ENCODE results near the gene NOS1AP.

NOS1AP gene

DNA sequence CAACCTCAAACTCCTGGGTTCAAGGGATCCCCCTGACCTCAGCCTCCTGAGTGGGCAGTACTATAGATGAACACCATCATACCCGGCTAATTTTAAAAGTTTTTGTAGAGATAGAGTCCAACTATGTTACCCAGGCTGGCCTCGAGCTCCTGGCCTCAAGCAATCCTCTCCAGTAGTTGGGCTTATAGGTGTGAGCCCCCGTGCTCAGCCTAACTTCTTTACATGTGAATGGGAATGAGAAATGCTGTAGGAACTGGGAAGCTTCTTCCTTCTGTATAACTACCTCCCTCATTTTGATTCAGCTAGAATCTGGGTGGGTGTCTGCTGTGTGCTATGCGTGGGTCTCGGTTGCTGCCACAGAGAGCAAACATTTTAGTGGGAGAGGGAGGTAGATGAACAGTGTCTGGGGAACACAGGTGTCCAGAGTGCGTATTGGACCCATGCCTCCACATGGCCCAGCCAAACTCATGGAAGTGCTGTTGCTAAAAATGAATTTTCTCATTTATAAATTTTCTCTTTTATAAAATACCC lies 150.6 kb downstream of the NOS1AP start:
- peak; percentile 45 for DNase-seq (ENCODE audit: low spot score)

DNA sequence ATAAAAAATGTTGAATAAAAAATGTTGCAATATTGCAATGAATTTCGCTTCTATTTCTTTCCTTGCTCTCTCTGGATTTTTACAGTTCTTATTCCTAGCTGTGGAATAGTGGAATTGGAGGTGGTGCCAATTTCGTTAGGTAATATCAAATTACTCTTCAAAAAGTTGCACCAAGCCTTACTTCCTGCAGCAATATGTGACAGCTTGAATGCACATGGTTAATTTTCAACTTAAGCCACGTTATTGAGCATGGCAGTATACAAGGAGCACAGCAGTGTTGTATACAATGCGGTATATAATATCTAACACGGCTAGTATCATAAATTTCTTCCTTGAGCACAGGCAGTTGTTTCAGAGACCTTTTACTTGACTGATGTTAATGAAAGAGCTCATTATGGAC lies 152.5 kb downstream of the NOS1AP start:
- no peak for DNase-seq (ENCODE audit: low spot score)

DNA sequence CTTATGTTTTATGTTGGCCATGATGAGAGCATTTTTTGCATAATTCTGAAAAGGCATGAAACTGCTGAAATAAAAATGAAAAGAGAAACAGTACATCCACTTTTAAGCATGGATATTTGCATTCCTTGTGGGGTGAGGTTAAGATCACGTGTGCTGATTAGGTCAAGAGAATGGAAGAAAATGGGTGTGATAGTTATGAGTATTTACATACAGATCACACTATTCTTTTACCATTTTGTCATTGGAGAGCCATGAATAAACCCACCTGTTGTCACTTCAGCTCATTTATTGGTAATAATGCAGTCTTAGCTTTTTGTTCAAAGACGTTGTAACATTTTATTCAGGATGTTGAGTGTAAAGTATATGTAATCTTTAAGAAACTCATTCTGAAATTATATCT lies 153.2 kb downstream of the NOS1AP start:
- DNase-seq (ENCODE audit: low spot score): no peak

DNA sequence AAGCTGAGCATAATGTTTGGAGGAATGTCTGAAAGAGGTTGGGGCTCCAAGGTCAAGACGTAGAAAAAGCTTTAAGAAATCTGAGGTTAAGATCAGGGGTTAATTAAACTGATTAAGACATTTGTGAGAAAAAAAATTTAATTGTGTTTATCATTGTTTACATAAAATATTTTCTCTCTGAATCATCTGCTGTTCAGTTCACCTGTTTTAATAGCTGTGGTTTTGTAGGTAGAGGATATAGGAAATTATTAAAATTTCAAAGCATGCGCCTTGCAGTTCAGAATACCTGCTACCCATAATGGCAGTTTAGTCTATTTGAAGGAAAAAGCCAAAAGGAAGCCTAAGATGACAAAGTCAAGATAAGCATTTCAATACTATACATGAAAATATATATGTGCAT lies 154.0 kb downstream of the NOS1AP start:
- DNase-seq (ENCODE audit: low spot score): no peak

DNA sequence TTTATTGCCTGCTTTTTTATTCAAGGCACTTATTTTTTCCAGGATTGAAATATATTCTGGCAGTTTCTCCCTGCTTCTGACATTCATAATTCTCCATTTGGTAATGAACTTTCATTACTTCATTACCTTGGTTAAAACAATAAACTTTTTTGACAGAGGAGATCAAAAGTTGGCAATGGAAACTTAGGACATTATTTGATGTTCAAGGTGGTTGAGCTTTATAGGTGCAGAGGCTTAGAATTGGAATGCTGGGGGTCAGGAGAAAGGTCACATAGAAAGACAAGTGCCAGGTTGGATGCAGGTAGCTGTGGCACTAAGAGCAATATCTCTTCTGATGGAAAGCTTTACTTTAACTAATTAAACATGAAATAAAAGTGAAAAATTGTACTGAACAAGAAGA lies 154.8 kb downstream of the NOS1AP start:
- no peak for DNase-seq (ENCODE audit: low spot score)

DNA sequence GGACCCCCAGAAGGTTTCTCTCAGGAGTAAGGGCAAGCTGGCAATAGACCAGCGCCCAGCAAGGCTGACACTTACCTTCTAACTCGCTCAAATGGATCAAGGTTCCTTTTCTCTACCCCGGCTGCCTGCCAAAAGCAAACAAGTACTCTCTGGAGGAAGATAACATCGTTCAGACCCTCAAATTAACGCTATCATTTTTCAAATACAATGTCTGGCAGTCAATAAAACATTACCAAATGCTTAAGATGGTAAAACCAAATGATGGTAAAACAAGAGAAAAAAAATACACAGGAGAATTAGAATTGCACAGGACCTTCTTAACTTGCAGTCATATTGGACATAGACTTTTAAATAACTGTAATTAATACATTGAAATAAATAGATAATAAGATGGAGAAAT lies 159.1 kb downstream of the NOS1AP start:
- no peak for DNase-seq (ENCODE audit: low spot score)

DNA sequence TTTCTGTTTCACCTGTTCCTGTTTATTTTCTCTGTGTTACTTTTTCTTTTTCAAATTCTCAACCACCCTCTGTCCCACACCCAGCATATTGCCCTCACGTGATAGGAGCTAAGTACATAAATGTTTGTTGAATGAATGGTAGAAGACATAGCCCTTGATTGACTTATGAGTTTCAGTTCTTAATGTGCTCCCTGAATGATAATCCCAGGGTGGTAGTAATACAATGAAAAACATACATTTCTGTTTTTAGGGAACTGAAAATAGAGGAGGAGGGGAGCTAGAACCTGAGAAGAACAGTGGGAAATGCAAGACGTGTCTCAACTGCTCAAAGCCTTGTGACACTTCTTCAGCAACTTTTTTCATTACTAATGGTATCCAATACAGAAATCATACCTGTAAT lies 160.1 kb downstream of the NOS1AP start:
- no peak for DNase-seq (ENCODE audit: low spot score)

DNA sequence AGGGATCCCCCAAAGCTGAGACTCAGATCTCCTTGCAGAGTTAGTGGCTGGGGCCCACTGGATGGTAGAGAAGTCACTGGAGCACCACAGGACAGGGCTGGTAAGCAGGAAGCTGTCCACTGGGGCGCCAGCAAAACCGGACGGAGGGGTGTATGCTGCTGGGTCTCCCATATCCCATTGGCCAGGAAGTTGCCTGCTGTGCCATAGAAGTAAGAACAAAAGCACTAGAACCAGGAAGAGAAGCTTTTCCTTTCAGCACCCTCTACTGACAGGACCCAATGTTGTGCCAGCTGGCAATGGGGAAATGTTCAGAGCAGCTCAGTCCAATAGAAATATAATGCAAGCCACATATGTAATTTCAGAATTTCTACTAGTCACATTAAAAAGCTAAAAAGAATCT lies 160.6 kb downstream of the NOS1AP start:
- DNase-seq (ENCODE audit: low spot score): peak; percentile 73

DNA sequence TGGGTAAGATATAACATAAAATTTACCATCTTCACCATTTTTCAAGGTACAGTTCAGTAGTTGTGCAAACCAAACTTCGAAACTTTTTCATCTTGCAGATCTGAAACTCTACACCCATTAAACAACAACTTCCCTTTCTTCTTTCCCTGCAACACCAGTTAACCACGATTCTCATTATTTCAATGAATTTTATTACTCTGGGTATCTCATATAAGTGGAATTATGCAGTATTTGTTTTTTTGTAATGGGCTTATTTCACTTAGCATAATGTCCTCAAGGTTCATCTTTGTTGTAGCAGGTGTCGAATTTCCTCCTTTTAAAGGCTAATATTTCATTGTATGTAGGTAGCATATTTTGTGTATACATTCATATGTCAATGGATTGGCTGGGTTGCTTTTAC lies 161.0 kb downstream of the NOS1AP start:
- no peak for DNase-seq (ENCODE audit: low spot score)

DNA sequence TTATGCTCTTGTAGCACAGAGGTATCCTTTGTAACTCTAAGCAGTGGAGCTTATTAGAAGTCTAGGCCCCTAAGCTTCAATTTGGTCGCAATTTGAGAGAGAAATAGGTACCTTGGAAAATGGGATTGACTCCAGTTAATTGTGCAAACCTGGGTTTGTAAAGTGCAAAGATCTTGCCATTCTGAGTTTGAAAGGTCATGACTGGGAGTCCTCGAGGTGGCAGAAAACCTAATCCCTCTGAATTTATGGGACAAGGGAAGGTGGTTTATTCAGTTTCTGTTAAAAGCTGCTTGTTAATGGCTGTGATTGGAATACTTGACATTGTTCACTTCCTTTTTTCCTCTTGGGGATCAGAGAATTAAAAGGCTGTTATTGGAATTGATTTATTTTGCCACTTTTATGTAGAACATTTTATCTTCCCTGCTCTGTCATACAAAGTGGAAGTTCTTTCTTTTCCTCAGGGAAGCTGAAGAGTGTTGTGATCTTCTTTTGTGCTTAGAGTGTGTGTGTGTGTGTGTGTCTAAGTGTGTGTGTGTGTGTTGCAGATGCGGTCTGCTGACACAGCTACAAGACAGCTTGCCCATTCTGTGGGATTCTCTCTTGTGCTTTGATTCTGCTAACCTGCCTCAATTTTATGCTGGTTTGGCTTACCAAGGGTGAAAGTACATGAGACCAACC lies 162.7 kb downstream of the NOS1AP start:
- no peak for DNase-seq (ENCODE audit: low spot score)

DNA sequence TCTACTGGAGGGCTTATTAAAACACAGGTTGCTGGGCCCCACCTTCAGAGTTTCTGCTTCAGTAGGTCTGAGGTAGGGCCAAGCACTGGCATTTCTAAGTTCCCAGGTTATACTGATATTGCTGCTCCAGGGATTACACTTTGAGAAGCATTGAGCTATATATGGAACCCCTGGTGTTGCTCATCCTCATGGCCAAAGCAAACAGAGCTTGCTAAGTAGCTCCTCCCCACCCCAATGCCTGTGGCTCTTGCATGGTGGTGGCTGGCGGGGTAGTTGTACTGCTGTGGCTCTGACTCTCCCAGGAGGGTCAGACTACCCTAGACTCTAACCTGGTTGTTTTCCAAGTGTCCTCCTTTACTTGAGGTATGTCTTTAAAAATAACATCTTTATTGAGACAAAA lies 163.6 kb downstream of the NOS1AP start:
- DNase-seq (ENCODE audit: low spot score): no peak

DNA sequence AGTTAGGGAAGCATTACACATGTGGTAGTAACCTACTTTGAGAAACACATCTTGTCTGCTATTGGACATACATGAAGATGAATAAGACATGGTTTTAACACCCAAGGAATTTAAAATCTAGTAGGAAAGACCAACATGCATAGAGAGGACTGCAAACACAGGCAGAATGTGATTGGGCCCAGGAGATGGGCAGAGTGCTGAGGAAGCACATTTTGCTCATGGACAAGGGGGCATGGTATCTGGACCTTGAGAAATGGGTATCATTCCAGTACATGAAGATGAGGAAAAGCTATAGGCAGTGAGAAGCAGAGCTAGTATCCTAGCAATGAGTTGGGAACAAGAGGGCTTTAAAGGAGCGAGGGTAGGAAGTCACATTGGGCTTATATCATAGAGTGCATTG lies 164.4 kb downstream of the NOS1AP start:
- no peak for DNase-seq (ENCODE audit: low spot score)

DNA sequence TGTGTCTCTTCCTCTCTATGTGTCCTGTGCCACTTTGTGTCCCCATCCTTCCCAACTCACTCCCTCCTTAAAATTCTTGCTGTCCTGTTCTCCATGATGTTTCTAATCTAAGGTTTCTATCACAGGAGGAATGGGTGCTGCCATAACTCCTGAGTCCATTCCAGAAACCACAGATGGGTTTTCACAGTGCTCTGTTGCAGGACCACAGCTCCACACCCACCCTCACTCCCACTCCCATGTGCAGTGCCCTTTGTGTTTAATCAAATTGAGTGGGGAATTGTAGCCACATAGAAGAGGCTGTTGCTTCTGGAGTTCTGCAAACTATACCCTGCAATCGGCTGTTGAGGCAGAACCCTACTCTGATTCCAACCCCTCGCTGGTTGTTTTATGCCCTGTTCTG lies 165.1 kb downstream of the NOS1AP start:
- DNase-seq (ENCODE audit: low spot score): no peak

DNA sequence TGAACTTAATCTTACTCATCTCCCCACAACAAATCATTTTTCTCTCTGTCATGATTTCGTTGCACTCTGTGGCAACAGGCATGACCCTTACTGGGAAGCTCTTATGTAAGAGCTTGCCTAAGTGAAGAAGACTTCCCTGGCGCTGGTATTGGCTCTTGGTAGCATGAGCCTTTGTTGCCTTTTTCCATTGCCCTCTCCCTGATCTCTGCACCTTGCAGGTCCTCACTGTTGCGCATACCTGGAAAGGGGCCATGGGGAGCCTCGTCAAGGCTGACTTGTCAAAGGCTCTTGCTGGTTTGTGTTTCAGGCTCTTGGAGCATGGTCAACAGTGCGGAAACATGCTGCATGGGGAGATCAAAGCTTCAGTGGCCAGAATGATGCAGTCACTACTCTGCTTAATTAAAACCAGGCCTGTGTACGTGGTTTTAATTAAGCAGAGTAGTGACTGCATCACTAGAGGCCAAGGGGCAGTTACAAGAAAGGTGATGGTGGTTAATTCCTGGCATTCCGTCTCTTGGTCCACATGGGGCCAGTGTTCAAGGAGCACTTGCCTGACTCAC lies 165.8 kb downstream of the NOS1AP start:
- no peak for DNase-seq (ENCODE audit: low spot score)

DNA sequence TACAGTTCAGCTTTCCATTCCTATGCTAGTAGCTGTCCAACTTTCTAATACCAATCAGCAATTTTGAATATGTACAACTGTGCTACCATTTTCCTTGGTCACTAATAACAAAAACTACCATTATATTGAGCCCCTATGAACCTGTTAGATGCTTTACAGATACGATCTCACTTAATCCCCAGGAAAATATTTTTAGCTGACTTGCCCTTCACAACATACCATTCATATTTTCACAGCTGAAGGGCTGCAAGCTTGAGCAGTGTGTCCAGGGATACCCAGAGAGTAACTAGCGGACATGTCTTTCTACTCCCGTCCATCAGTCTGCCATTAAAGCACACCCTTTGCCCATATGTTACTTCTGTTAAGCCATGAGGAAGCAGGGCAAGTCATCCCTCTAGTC lies 166.7 kb downstream of the NOS1AP start:
- DNase-seq (ENCODE audit: low spot score): no peak

DNA sequence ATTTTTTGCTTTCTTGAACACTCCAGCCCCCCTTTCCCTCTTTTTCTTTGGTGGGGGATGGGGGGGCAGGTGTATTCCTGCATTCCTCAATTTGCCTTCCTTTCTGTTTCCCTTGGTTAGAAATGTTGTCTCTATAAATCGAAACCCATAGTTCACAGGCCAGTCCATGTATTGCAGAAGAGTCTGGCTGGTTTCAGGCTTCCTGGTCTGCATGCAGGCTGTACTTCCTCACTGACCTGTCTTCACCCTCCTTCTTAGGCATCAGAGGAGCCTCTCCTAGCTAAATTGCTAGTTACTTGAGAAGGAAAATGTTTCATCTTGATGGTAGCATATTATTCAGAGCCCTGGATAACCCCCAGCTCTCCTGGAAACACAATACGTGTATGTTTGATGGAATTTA lies 167.1 kb downstream of the NOS1AP start:
- DNase-seq (ENCODE audit: low spot score): no peak

DNA sequence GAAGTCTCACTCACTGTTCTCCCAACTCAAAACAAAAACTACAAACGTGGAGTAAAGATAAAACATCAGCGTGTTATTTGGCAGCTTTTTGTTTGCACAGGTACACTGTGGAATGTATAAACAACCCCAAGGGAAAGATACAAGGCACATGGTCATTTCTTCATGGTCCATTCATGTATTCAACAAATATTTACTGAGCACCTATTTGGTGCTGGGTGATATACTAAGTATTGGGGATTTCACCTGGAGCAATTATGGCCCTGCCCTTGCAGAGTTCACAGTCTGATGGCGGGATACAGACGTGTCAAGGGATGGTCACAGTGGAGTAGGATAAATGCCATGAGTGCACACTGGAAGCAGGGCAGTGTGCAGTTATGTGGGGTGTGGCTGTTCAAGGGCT lies 171.1 kb downstream of the NOS1AP start:
- no peak for DNase-seq (ENCODE audit: low spot score)

DNA sequence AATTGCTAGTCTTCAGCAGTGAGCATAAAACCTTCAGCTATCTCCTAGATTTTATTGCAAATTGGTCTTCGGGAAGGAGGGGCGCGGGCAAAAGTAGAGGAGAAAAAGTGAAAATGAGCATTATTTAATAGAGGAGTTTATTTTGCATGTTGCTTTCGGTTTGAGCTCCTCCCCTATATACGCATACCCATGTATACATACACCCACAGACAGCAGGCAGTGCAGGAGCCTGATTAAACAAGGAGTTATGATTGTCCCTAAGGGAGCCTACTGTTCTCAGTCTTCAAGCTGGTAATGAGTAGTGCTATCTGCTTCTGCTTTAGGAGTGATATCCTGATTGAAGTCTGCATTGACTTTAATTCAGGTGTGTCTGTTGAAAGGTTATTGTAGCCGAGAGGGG lies 173.3 kb downstream of the NOS1AP start:
- DNase-seq (ENCODE audit: low spot score): no peak

DNA sequence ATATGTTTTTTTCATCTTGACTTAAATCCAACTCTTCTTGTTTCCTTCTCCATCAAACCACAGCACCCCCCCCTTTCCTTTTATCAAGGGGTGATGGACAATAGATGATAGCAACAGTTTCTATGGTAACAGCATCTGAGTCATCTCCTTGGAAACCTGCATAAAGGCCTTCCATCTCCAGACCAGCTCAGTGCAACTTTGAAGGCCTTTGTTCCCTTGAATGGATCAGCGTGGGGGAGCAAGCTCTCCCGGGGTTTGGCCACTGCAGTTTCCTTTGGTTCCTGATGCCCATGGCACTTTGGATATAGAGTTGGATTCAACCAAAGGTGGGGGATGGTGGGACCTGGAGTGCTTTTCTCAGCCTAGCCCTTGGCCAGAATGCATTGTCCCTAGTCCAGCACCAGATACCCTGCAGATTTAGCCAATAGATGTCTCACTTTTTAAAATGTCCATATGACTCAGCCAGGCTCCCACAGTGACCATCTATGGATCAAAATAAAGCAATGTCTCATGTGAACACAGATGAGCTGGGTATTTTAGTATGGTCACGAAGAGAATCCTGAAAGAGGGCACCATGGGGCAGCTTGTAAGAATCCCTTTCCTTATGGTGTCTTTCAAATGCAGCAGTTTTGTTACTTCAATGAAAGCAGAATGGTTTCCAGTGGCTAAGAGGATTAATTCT lies 179.5 kb downstream of the NOS1AP start:
- DNase-seq (ENCODE audit: low spot score): peak; percentile 64

DNA sequence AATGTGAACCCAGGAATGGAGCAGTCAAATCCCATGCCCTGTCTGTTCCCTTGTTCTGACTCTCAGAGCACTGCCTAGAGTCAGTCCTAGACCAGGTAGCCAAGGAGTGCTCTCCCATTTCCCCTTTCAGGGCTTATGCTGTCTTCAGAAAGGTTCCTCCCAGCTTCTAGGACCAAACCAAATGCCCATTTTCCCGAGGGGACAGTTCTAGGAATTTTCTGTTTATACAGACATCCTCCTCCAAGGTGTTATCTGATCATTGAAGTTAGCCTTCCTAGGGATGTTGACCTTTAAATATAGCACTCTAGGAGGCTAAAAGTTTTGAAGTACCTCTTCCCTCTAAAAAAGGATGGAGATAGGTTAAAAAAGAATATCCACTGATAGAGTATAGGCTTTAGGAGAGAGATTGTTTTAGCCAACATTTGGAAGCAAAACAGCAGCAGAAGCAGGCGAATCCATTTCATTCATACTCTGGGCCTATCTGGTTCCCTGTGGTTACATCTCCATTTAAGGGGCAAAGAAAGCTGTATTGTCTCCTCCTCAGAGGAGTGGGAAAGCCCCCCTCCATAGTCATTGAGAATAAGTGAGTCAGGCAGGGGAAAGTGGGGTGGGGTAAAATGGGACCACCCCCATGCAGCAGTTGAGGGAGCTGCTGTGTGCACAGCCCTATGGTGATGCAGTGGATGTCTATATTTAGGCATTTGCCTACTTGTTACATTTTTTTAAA lies 180.7 kb downstream of the NOS1AP start:
- no peak for DNase-seq (ENCODE audit: low spot score)

DNA sequence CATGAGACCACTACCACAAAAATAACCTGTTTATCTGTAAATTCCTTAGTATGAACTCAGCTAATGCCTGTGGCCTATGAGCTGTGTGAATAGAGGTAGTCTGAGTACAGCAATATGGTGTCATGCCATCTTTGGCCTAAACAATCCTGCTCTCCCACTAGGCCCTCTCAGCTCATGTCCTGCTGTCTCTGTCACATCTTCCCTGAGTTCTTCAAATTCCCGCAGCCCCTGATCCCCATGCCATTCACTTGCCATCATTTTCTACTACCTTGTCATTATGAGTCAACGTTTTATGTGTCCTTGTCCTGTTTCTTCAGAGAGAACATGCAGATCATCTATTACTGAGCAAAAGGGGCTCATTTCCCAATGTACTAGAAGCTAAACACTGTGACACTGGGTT lies 181.6 kb downstream of the NOS1AP start:
- no peak for DNase-seq (ENCODE audit: low spot score)

DNA sequence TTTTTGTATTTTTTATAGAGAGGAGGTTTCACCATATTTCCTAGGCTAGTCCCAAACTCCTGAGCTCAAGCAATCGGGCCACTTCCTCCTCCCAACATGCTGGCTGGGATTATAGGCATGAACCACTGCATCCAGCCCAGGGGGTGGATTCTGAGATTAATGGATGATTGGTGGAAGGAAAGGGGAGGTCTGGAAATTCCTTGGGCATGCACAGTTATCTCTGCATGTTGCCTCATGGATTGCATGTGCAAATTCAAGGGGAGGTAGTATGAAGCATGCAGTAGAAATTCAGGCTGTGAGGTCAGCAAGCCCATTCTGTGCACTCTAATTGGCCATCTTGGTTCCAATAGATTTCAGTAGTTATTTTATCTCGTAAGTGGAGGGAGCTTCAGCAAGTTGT lies 182.7 kb downstream of the NOS1AP start:
- DNase-seq (ENCODE audit: low spot score): no peak

DNA sequence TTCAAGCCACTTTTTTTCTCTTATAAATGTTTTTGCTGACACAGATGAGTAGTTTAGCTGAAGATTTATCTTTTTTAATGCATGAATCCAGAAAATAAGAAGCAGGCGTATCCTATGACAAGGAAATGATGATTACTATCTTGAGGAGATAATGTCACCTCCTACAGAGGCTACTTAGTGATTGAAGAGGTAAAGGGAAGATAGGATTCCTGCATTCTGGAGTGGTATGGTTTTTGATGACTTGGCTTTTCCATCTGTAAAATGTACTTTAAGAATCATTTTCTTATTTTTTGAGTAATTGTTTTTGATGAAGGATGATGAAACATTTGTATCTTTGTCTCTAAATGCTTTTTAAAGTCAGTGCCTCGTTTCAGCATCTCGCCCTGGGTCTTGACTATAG lies 184.3 kb downstream of the NOS1AP start:
- DNase-seq (ENCODE audit: low spot score): no peak
